ENCODE data around the gene EBF3. TPM values are rescaled to one million over a fixed set of nuclear protein-coding genes. Genes with fewer than 3 reads are reported as not detected.

EBF3 gene
- total RNA-seq, 4 donors from 2014 or later = 0.77 to 10.7 (median 6.0) TPM

DNA sequence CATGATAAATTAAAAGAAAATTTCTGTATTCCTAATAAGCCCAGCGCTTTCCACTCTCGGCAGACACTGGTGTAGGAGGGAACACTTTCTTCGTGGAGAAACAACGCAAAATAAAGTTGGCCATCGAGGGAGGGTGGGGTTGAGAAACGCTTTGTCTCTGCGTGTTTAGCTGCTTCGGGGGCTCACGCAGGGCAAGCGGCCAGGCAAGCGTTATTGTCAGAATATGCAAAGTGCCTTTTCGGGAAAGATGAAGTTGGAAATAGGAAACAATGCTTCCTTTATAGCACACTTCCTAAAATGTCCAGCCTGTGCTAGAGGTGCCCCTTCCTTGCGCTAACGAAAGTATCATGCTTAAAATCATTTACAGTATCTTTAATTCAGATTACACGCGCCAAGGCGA, 1.9 kb upstream of the EBF3 start:
- Histone ChIP-seq H3K9me3 (no peaks in the 10 kb centered on the region), H3K27me3 (peaks cover 47 to 79% of the 10 kb centered on the region in 2 donors), H3K27ac (no peak overlapping the region), H3K36me3 (no peaks in the 10 kb centered on the region), H3K4me3 (no peak overlapping the region), H3K4me1 (peaks cover 0 to 14% of the 10 kb centered on the region in 2 donors)
- TF ChIP-seq, protein P1, sequence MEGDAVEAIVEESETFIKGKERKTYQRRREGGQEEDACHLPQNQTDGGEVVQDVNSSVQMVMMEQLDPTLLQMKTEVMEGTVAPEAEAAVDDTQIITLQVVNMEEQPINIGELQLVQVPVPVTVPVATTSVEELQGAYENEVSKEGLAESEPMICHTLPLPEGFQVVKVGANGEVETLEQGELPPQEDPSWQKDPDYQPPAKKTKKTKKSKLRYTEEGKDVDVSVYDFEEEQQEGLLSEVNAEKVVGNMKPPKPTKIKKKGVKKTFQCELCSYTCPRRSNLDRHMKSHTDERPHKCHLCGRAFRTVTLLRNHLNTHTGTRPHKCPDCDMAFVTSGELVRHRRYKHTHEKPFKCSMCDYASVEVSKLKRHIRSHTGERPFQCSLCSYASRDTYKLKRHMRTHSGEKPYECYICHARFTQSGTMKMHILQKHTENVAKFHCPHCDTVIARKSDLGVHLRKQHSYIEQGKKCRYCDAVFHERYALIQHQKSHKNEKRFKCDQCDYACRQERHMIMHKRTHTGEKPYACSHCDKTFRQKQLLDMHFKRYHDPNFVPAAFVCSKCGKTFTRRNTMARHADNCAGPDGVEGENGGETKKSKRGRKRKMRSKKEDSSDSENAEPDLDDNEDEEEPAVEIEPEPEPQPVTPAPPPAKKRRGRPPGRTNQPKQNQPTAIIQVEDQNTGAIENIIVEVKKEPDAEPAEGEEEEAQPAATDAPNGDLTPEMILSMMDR (IDR thresholded peaks at IDR 0.05) = no peak
- no peak for TF ChIP-seq POLR2A (IDR thresholded peaks at IDR 0.05)
- no peak for DNase-seq
- intact Hi-C loops (cut with DNase I; ENCODE audit: low total_unique reads) = no loop called here

DNA sequence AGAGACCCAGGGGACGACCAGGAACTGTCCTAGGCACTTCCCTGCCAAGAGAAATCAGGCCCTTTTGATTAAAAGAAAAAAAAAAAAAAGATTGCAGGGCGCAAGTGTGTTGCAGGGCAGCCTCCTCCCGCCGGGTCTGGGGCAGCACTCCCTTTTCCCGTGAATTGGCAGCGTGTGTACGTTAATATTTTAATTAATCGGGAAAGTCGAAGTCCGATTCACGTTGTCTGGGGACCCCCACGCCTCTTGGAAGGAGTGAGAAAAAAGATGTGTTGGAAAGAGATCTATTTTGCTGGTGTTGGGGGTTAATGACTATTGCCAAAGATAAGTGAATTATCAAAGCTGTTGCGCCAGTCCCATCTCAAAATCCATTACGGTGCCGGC, 1.3 kb upstream of the EBF3 start:
- no peak for DNase-seq
- H3K27me3 ChIP-seq = peaks cover 49 to 79% of the 10 kb centered on the region in 2 donors
- H3K36me3 ChIP-seq = no peaks in the 10 kb centered on the region
- H3K4me3 ChIP-seq = no peak overlapping the region
- intact Hi-C loops (cut with DNase I; ENCODE audit: low total_unique reads) = no loop called here
- no peaks in the 10 kb centered on the region for H3K9me3 ChIP-seq
- H3K4me1 ChIP-seq = peaks cover 0 to 13% of the 10 kb centered on the region in 2 donors
- no peak overlapping the region for H3K27ac ChIP-seq
- TF ChIP-seq POLR2A (IDR thresholded peaks at IDR 0.05) = no peak
- TF ChIP-seq, protein P1 (IDR thresholded peaks at IDR 0.05) = no peak

DNA sequence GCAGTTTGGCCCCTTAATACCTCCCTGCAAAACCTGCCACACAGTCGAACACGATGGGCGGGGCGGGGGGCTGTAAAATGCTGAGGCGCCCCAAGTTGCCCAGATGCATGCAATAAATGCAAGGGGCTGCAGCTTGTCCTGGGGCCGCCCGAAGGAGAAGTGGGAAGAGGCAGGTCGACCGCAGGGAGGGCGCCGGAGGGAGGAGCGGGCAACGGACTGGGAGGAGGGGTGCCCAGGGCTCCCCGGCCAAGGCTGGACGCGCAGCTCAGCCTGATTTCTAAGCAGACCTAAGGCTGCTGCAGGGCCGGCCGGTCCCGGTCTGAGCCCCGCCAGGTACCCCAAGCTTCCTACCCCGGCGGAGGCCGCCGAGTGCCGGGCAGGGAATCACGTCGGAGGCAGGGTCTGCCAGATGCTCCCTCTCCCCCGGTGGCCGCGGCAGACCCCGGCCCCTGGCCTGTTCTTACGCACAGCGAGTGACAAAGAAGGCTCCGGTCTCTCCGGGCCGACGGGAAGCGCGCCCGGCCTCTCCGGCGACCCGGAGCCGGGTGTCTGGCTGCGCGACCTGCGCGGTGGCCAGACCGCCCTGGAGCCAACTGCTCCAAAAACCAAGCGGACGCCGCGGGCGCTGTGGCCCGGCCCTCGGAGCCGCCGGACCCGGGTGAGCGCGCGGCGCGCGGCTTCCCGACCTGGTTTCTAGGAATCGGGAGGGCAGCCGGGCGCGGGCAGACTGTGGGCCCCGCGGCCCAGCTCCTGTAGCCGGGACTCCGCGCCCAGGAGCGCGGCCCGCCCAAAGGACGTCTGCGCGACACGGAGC, 744 bp upstream of the EBF3 start:
- DNase-seq = no peak
- no peak overlapping the region for H3K27ac ChIP-seq
- no peak for TF ChIP-seq POLR2A (IDR thresholded peaks at IDR 0.05)
- TF ChIP-seq, protein P1 (IDR thresholded peaks at IDR 0.05) = no peak
- no peaks in the 10 kb centered on the region for H3K36me3 ChIP-seq
- peaks cover 0 to 14% of the 10 kb centered on the region in 2 donors for H3K4me1 ChIP-seq
- peak overlapping the region in 1 of 2 donors; percentile 20 for H3K4me3 ChIP-seq
- no peaks in the 10 kb centered on the region for H3K9me3 ChIP-seq
- H3K27me3 ChIP-seq = peaks cover 50 to 79% of the 10 kb centered on the region in 2 donors
- intact Hi-C loops (cut with DNase I; ENCODE audit: low total_unique reads) = no loop called here

DNA sequence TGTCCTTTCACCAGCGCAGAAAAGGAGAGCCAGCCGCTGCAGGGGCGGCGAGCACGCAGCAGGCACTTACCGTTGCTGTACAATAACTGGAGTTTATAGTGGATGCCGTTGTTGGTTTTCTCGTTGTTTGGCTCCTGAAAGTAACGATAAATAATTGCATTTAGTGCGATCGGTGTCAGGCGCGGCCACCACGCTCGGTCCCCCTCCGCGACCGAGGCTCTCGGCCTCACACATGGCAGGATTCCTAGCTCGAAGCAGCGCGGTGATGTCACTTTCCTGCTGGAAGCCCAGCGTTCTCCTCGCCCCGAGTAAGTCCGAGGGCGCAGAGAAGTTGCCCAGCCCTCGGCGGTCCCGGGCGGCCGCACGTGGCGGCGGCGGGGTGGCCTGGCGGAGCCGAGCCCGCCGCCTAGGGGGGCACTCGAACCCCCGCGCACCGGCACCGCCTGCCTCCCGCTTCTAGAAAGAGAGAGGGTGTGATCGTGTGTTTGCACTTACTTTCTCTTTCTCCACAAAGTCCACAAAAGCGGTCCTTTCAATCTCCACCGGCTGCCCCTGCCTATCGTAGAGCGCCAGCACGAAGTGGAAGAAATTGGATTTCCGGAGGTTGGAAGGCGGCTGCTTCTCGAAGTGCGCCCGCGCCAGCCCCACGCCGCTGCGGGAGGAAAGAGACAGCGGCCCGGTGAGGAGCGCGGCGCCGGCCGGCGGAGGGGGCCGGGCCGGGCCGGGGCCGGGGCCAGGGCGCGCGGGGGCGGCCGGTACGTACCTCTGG, 1.0 kb downstream of the EBF3 start:
- Histone ChIP-seq H3K27me3 (peaks cover 40 to 66% of the 10 kb centered on the region in 2 donors), H3K36me3 (no peaks in the 10 kb centered on the region), H3K4me3 (peak overlapping the region in 1 of 2 donors; percentile 41), H3K27ac (peak overlapping the region; percentile 43 to 64), H3K4me1 (peaks cover 0 to 23% of the 10 kb centered on the region in 2 donors), H3K9me3 (no peaks in the 10 kb centered on the region)
- intact Hi-C loops (cut with DNase I; ENCODE audit: low total_unique reads) = no loop called here
- no peak for TF ChIP-seq POLR2A (IDR thresholded peaks at IDR 0.05)
- TF ChIP-seq, protein P1 (IDR thresholded peaks at IDR 0.05) = no peak
- peak in 1 of 2 donors; percentile 22 for DNase-seq
